Osteoblast (primary cell): ENCODE results near the gene PPP2R5C. TPM values are rescaled to one million over a fixed set of nuclear protein-coding genes. Genes with fewer than 3 reads are reported as not detected.

ENCODE experiments used
- DNase-seq: peaks from one replicate; pipeline ENCODE4 v3.0.0; 2011; ENCODE audit warnings: low spot score, mixed read lengths; ENCODE audit not compliant: insufficient read length; ENCODE audit errors: missing footprints
- H2AFZ ChIP-seq: 2 replicates; pipeline ENCODE4 v1.6.0; 2011; ENCODE audit warnings: mild to moderate bottlenecking, low read length
- H3K27ac ChIP-seq: 2 replicates; pipeline ENCODE4 v1.5.1; 2011; ENCODE audit warnings: mild to moderate bottlenecking, low read depth, low read length, moderate library complexity
- H3K27me3 ChIP-seq: 2 replicates; pipeline ENCODE4 v1.6.0; 2012; ENCODE audit warnings: mild to moderate bottlenecking, control low read depth, inconsistent platforms, low read length, moderate library complexity; ENCODE audit not compliant: insufficient read depth
- H3K36me3 ChIP-seq: 2 replicates; pipeline ENCODE4 v1.5.1; 2011; ENCODE audit warnings: mild to moderate bottlenecking, low read length, control low read depth, moderate library complexity; ENCODE audit not compliant: insufficient read depth
- H3K4me1 ChIP-seq: 2 replicates; pipeline ENCODE4 v1.5.1; 2011; ENCODE audit warnings: mild to moderate bottlenecking, low read length, control low read depth, moderate library complexity; ENCODE audit not compliant: insufficient read depth
- H3K4me2 ChIP-seq: 2 replicates; pipeline ENCODE4 v1.6.0; 2011; ENCODE audit warnings: mild to moderate bottlenecking, low read length; ENCODE audit not compliant: insufficient read depth
- H3K4me3 ChIP-seq: fragments of 200-600 bp; sonication (generic); 3 replicates; pipeline ENCODE4 v1.5.1; 2012; ENCODE audit warnings: mild to moderate bottlenecking, low read length, inconsistent platforms; ENCODE audit not compliant: insufficient read depth
- H3K79me2 ChIP-seq: 2 replicates; pipeline ENCODE4 v1.6.0; 2012; ENCODE audit warnings: mild to moderate bottlenecking, low read length, control low read depth, inconsistent platforms; ENCODE audit not compliant: insufficient read depth
- H3K9me3 ChIP-seq: 2 replicates; pipeline ENCODE4 v1.5.1; 2011; ENCODE audit warnings: low read depth, low read length, control low read depth
- H4K20me1 ChIP-seq: 2 replicates; pipeline ENCODE4 v1.6.0; 2012; ENCODE audit warnings: mild to moderate bottlenecking, low read length, control low read depth; ENCODE audit not compliant: insufficient read depth
- CTCF ChIP-seq: IDR thresholded peaks from 2 replicates; pipeline ENCODE4 v1.5.1; 2011; ENCODE audit warnings: mild to moderate bottlenecking, low read depth, low read length, moderate library complexity; ENCODE audit errors: extremely low read depth
- total RNA-seq: library from RNA; depleted of rRNA; stranded (reverse); fragments of >200 nt; gene quantifications from 2 replicates; pipeline ENCODE4 v1.2.3, GENCODE V29; 2012

The PPP2R5C gene
- total RNA-seq, 1 donor: 101 TPM

- Histone ChIP-seq H3K9me3 (no peaks in the 10 kb centered on the region), H3K27ac (no peak overlapping the region), H4K20me1 (peaks cover 28% of the 10 kb centered on the region), H3K4me1 (no peaks in the 10 kb centered on the region), H3K4me2 (no peak overlapping the region), H2AFZ (no peak overlapping the region), H3K79me2 (peaks cover 77% of the 10 kb centered on the region), H3K27me3 (no peaks in the 10 kb centered on the region), H3K4me3 (no peak overlapping the region), H3K36me3 (peaks cover 9% of the 10 kb centered on the region)
- no peak for DNase-seq
- no peak for TF ChIP-seq CTCF
Measured at GRCh38 chr14:101856536-101856935, 95.0 kb downstream of the PPP2R5C start.

- Histone ChIP-seq H3K9me3 (no peaks in the 10 kb centered on the region), H4K20me1 (peaks cover 27% of the 10 kb centered on the region), H3K4me3 (no peak overlapping the region), H2AFZ (no peak overlapping the region), H3K27me3 (no peaks in the 10 kb centered on the region), H3K4me1 (peaks cover under 1% of the 10 kb centered on the region), H3K4me2 (no peak overlapping the region), H3K36me3 (peaks cover 9% of the 10 kb centered on the region), H3K27ac (no peak overlapping the region), H3K79me2 (peaks cover 74% of the 10 kb centered on the region)
- no peak for TF ChIP-seq CTCF
- no peak for DNase-seq
Measured at GRCh38 chr14:101857226-101857625, 95.7 kb downstream of the PPP2R5C start.

- H3K4me3 ChIP-seq: no peak overlapping the region
- H2AFZ ChIP-seq: no peak overlapping the region
- H3K27ac ChIP-seq: no peak overlapping the region
- no peak for DNase-seq
- H3K79me2 ChIP-seq: peaks cover 70% of the 10 kb centered on the region
- no peaks in the 10 kb centered on the region for H3K27me3 ChIP-seq
- H3K9me3 ChIP-seq: no peaks in the 10 kb centered on the region
- H4K20me1 ChIP-seq: peaks cover 25% of the 10 kb centered on the region
- no peak for TF ChIP-seq CTCF
- peaks cover 9% of the 10 kb centered on the region for H3K36me3 ChIP-seq
- H3K4me2 ChIP-seq: no peak overlapping the region
- H3K4me1 ChIP-seq: peaks cover 4% of the 10 kb centered on the region
Measured at GRCh38 chr14:101858791-101859537, 97.5 kb downstream of the PPP2R5C start.

GRCh38 chr14:101859538-101859902 is 98.0 kb downstream of the PPP2R5C start:
- Histone ChIP-seq H3K4me1 (peaks cover 4% of the 10 kb centered on the region), H3K4me3 (no peak overlapping the region), H3K9me3 (no peaks in the 10 kb centered on the region), H3K27me3 (no peaks in the 10 kb centered on the region), H2AFZ (no peak overlapping the region), H3K27ac (no peak overlapping the region), H3K4me2 (no peak overlapping the region), H3K36me3 (peaks cover 9% of the 10 kb centered on the region), H3K79me2 (peaks cover 70% of the 10 kb centered on the region), H4K20me1 (peaks cover 23% of the 10 kb centered on the region)
- DNase-seq: no peak
- no peak for TF ChIP-seq CTCF
